ENCODE results near the gene STEAP4.
A peak's percentile ranks its signal among the peaks of the same experiment; 100 is the strongest.

Gene STEAP4

DNA sequence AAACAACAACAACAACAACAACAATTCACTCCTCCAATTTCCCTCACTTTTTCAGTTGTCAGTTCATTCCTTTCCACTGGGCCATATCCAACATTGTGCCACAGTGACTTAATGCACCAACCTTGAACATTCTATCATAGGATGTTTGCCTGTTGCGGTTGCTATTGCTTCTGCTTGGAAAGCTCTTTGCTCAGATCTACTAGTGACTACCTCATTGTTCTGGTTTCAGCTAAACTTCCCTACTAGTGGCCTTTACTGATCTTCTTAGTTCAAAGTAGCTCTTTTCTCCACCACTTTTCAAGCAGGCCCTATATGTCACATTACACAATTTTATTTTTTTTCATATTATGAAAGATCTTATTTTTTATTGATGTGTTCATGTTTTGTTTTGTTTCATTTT is 9.8 kb upstream of the STEAP4 start:
- TF ChIP-seq, protein P1, sequence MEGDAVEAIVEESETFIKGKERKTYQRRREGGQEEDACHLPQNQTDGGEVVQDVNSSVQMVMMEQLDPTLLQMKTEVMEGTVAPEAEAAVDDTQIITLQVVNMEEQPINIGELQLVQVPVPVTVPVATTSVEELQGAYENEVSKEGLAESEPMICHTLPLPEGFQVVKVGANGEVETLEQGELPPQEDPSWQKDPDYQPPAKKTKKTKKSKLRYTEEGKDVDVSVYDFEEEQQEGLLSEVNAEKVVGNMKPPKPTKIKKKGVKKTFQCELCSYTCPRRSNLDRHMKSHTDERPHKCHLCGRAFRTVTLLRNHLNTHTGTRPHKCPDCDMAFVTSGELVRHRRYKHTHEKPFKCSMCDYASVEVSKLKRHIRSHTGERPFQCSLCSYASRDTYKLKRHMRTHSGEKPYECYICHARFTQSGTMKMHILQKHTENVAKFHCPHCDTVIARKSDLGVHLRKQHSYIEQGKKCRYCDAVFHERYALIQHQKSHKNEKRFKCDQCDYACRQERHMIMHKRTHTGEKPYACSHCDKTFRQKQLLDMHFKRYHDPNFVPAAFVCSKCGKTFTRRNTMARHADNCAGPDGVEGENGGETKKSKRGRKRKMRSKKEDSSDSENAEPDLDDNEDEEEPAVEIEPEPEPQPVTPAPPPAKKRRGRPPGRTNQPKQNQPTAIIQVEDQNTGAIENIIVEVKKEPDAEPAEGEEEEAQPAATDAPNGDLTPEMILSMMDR (IDR thresholded peaks at IDR 0.05; ENCODE audit: insufficient read depth, low read depth, low read length, missing control alignments) = no peak
- H3K4me3 ChIP-seq (ENCODE audit: low read length) = no peak overlapping the region
- no peak for DNase-seq (ENCODE audit: low read depth)

DNA sequence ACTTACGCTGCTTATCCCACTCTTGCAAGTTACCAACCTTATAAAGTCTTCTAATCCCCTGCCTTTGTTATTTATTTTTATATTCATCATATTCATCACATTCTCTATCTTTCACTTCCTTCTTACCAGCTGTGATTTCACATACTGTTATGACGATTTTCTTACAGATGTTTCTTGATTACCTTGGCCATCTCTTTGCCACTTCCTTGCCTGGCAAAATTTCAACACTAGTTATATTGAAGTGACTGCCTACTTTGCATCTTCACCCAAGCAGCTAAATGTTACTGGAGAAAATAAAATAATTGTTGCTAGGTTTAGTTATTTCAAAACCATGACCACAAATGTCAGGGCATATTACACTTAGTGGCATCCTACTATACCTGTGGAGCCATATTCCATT is 8.8 kb upstream of the STEAP4 start:
- no peak overlapping the region for H3K4me3 ChIP-seq (ENCODE audit: low read length)
- TF ChIP-seq, protein P1 (IDR thresholded peaks at IDR 0.05; ENCODE audit: insufficient read depth, low read depth, low read length, missing control alignments) = no peak
- no peak for DNase-seq (ENCODE audit: low read depth)

DNA sequence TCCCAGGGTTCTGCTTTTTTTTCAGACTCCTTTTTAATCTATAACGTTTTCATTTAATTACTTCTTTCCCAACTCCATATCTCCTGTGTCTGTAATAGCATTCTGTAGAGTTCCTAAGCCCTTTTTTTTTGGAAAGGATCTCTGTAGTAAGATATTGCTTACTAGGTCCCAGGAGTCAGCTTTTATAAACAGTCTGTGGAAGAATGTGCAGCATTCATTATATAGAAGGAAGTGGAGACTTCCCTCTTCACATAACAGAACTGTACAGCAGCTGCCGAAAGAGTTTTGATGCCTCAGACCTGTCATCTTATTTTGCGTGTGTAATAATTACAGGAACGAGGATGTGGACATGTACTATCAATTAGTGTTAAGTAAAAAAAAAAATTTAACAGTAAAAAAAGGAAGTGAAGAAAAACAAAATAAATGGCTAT is 7.4 kb upstream of the STEAP4 start:
- H3K4me3 ChIP-seq (ENCODE audit: low read length) = no peak overlapping the region
- TF ChIP-seq, protein P1 (IDR thresholded peaks at IDR 0.05; ENCODE audit: insufficient read depth, low read depth, low read length, missing control alignments) = no peak
- no peak for DNase-seq (ENCODE audit: low read depth)

DNA sequence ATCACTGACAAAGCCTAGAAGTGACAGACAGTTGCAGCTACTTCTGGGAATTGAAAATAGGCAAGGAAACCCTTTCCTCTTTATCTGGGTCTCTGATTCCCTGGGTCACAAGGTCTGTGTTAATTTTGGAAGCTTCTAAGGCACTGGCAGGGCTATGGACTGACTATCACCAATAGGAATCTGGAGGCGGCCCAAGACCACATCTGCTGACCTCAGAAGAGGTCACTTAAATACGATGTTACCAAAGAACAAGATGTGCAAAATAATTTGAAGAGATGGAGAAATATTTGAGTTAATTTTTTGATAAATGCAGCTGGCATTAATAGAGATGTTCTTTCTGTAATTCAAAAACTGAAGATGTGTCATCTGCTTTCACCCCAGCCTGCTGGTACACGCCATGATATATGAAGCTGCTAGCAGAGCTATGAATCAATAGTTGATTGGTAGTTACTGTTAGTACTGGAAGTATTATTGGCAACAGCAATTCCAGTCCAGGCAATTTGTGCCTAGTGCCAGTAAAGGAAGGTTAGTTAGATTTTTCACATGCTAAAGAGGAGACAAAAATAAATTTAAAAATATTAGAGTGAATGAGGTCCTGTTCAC is 5.5 kb upstream of the STEAP4 start:
- H3K4me3 ChIP-seq (ENCODE audit: low read length) = no peak overlapping the region
- TF ChIP-seq, protein P1 (IDR thresholded peaks at IDR 0.05; ENCODE audit: insufficient read depth, low read depth, low read length, missing control alignments) = no peak
- peak; percentile 67 for DNase-seq (ENCODE audit: low read depth)

DNA sequence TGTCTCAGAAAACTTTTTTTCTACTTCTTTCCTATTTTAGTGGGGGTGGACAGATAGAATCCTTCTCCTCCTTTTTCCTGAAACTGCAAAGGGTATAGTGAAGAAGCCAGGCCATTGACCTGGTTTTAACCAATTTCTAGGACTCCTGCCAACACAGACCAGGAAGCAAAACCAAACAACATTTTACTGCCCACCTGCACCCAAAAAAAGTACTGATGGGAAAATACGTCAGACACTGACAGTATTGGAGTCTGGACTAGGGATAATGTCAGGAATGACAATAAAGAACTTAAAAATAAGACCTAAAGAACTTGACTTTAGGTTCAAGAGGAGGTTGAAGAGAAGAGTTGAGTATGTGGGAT is 5.0 kb upstream of the STEAP4 start:
- TF ChIP-seq, protein P1 (IDR thresholded peaks at IDR 0.05; ENCODE audit: insufficient read depth, low read depth, low read length, missing control alignments) = no peak
- H3K4me3 ChIP-seq (ENCODE audit: low read length) = no peak overlapping the region
- DNase-seq (ENCODE audit: low read depth) = no peak

DNA sequence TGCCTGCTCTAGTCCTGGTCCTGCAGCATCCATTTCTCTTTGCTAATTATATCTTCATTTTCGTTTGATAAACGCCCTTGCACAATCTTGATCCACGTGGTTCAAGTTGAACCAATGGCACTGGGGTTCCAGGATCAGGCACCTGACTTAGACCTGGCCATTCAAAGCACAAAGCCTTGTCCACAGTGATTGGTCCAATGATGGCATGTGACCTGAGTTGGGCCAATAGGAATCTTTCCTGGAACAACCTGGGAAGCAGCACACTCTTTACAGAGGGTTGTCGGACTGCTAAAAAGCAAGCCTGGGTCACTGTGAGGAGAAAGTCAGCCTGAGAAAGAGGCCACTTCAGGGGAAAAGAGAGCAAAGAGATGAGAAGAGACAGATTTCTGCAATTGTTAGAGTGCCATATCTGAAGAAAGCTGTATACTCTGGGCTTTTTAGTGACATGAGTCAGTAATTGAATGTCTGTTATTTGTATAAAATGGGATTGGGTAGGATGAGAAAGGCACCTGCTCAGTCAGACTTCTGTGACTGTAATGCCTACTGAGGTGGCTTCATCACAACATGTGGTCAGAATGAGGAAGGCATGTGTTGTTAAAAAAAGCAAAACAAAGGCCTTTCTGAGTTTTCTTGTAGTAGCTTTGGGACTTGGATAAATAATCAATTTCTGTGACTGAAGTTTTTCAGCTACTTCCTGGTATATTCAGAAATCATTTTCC is 4.4 kb upstream of the STEAP4 start:
- TF ChIP-seq, protein P1 (IDR thresholded peaks at IDR 0.05; ENCODE audit: insufficient read depth, low read depth, low read length, missing control alignments) = no peak
- no peak for DNase-seq (ENCODE audit: low read depth)
- H3K4me3 ChIP-seq (ENCODE audit: low read length) = no peak overlapping the region

DNA sequence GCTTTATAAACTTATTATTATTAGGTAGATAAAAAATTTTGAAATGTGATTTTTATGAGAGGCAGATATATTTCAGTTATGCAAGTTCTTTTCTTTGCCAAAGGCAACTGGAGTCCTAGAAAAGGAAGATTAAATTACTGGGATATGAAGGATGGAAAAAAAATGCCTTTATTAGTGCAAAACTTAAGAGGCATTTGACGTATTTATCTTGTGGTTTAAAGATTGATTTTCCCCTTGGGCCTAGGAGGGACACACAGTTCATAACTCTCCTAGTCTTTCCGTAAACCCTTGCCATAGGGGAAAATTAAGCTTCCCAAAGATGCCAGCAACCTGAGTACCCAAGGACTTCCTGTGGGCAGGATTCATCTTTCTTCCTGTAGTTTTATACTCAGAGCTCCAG is 3.1 kb upstream of the STEAP4 start:
- no peak for DNase-seq (ENCODE audit: low read depth)
- TF ChIP-seq, protein P1 (IDR thresholded peaks at IDR 0.05; ENCODE audit: insufficient read depth, low read depth, low read length, missing control alignments) = no peak
- no peak overlapping the region for H3K4me3 ChIP-seq (ENCODE audit: low read length)

Measured in epithelial cell of esophagus (primary cell).